HepG2 (cell line): ENCODE data around the gene FGF1.

ENCODE experiments used
- BHLHE40 ChIP-seq: IDR thresholded peaks from 2 replicates; pipeline ENCODE4 v1.6.1; 2011; ENCODE audit warnings: low read length, improper control_type of control experiment
- CREB3 ChIP-seq: sonication (generic); formaldehyde crosslinking; IDR thresholded peaks from 2 replicates; pipeline ENCODE4 v1.5.0; 2020; ENCODE audit warnings: missing genetic modification reagents
- KDM5A ChIP-seq: fragments of 200-600 bp; sonication (generic); IDR thresholded peaks from 2 replicates; pipeline ENCODE4 v1.7.0; 2018; ENCODE audit warnings: antibody characterized with exemption, mild to moderate bottlenecking, low read length, borderline replicate concordance
- MYC ChIP-seq: sonication (generic); formaldehyde crosslinking; IDR thresholded peaks from 2 replicates; pipeline ENCODE4 v1.9.0; 2021; ENCODE audit warnings: missing genetic modification reagents, borderline replicate concordance
- PRDM10 ChIP-seq: sonication (generic); formaldehyde crosslinking; IDR thresholded peaks from 2 replicates; pipeline ENCODE4 v1.4.0; 2020; ENCODE audit warnings: low read depth, missing genetic modification reagents
- SP1 ChIP-seq, 2 experiments: fragments of 450-650 bp in 1 of 2; sonication (generic) in 1 of 2; formaldehyde crosslinking in 1 of 2; IDR thresholded peaks; 2 replicates each; pipeline versions ENCODE4 v1.4.0 to v1.6.1; 2016 to 2020; ENCODE audit warnings: missing genetic modification reagents in 1 of 2
- ZFX ChIP-seq: sonication (generic); formaldehyde crosslinking; IDR thresholded peaks from 2 replicates; pipeline ENCODE4 v1.4.0; 2020; ENCODE audit warnings: mild to moderate bottlenecking, low read depth, missing genetic modification reagents, moderate library complexity
- ZNF20 ChIP-seq: sonication (generic); formaldehyde crosslinking; IDR thresholded peaks from 2 replicates; pipeline ENCODE4 v1.4.0; 2020; ENCODE audit warnings: mild to moderate bottlenecking, moderate library complexity, missing genetic modification reagents
- TF ChIP-seq, protein P1 (sequence below): sonication (generic); formaldehyde crosslinking; IDR thresholded peaks from 2 replicates; pipeline ENCODE4 v1.5.0; 2020; ENCODE audit warnings: mild to moderate bottlenecking, missing genetic modification reagents, moderate library complexity

- TF ChIP-seq, protein P1, sequence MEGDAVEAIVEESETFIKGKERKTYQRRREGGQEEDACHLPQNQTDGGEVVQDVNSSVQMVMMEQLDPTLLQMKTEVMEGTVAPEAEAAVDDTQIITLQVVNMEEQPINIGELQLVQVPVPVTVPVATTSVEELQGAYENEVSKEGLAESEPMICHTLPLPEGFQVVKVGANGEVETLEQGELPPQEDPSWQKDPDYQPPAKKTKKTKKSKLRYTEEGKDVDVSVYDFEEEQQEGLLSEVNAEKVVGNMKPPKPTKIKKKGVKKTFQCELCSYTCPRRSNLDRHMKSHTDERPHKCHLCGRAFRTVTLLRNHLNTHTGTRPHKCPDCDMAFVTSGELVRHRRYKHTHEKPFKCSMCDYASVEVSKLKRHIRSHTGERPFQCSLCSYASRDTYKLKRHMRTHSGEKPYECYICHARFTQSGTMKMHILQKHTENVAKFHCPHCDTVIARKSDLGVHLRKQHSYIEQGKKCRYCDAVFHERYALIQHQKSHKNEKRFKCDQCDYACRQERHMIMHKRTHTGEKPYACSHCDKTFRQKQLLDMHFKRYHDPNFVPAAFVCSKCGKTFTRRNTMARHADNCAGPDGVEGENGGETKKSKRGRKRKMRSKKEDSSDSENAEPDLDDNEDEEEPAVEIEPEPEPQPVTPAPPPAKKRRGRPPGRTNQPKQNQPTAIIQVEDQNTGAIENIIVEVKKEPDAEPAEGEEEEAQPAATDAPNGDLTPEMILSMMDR: no peak
- TF ChIP-seq ZNF20 (CRISPR knock-in tag): no peak
- no peak for TF ChIP-seq ZFX (CRISPR knock-in tag)
- no peak for TF ChIP-seq SP1 (IDR thresholded peaks at IDR 0.05)
- TF ChIP-seq SP1 (CRISPR knock-in tag; IDR thresholded peaks at IDR 0.05): no peak
- no peak for TF ChIP-seq CREB3
- no peak for TF ChIP-seq MYC (CRISPR knock-in tag)
- TF ChIP-seq PRDM10: no peak
- no peak for TF ChIP-seq BHLHE40
- TF ChIP-seq KDM5A: no peak
These were observed 21.3 kb downstream of the FGF1 start for GRCh38 chr5:142664636-142665035.
